ENCODE data around the gene CAP1. TPM values are rescaled to one million over a fixed set of nuclear protein-coding genes. Genes with fewer than 3 reads are reported as not detected.

CAP1 gene
- total and polyA plus RNA-seq, 9 donors: 75.3 to 110 (median 81.7) TPM

DNA sequence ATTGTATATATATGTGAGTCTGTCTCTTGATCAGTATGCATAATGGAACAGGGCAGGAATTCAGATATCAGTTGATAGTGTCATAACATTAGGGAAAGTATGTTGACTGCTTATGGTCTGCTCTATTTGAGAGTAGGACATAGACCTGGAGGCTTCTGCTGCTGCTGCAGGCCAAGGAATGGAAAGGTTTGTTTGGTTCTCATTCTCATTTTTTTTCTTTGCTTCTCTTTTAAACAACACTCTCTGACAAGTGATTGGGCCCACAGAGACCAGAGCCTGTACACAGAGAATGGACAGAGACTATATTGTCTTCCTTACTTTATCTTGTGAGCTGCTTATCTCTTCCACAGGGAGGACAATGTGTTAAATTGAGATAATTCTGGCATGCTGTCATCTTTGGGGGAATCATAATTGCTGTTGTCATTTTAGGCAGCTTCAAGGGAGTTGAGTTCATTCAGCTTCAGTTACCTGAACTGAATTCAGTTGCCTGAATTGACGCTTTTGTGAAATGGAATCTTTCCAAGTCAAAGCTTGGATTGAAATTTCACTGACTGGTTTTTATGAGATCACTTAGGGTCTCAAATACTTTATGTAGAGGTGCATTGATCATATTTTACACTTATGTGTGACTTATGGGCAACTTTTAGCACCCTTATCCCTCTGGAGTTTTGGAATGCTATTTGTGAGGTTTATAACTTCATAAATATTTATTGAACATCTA, 16.9 kb downstream of the CAP1 start:
- Histone ChIP-seq H3K27ac (ENCODE audit: low read length) (no peak overlapping the region), H3K4me1 (ENCODE audit: control insufficient read depth, insufficient read depth, low read length) (no peaks in the 10 kb centered on the region), H3K36me3 (ENCODE audit: control insufficient read depth, insufficient read depth, low read length) (peaks cover 27% of the 10 kb centered on the region), H3K27me3 (ENCODE audit: control insufficient read depth, insufficient read depth, low read length) (no peaks in the 10 kb centered on the region), H3K9me3 (replicated peaks; ENCODE audit: control insufficient read depth, low read depth, low read length) (no peaks in the 10 kb centered on the region), H3K4me3 (ENCODE audit: low read length) (no peak overlapping the region)
- DNase-seq: no peak
- WGBS (ENCODE audit: insufficient coverage): no CpG with 5 or more reads among the region's 1 CpG

GRCh38 chr1:40058097-40058452, 17.5 kb downstream of the CAP1 start:
- Histone ChIP-seq H3K4me1 (ENCODE audit: control insufficient read depth, insufficient read depth, low read length) (no peaks in the 10 kb centered on the region), H3K36me3 (ENCODE audit: control insufficient read depth, insufficient read depth, low read length) (peaks cover 31% of the 10 kb centered on the region), H3K27me3 (ENCODE audit: control insufficient read depth, insufficient read depth, low read length) (no peaks in the 10 kb centered on the region), H3K9me3 (replicated peaks; ENCODE audit: control insufficient read depth, low read depth, low read length) (no peaks in the 10 kb centered on the region), H3K27ac (ENCODE audit: low read length) (no peak overlapping the region), H3K4me3 (ENCODE audit: low read length) (no peak overlapping the region)
- no peak for DNase-seq
- no CpG with 5 or more reads among the region's 1 CpG for WGBS (ENCODE audit: insufficient coverage)

GRCh38 chr1:40058453-40059337, 18.2 kb downstream of the CAP1 start:
- no peak overlapping the region for H3K27ac ChIP-seq (ENCODE audit: low read length)
- H3K9me3 ChIP-seq (replicated peaks; ENCODE audit: control insufficient read depth, low read depth, low read length): no peaks in the 10 kb centered on the region
- no peaks in the 10 kb centered on the region for H3K27me3 ChIP-seq (ENCODE audit: control insufficient read depth, insufficient read depth, low read length)
- H3K4me3 ChIP-seq (ENCODE audit: low read length): no peak overlapping the region
- WGBS (ENCODE audit: insufficient coverage): 67% methylated on average over 1 of the region's 7 CpGs
- H3K4me1 ChIP-seq (ENCODE audit: control insufficient read depth, insufficient read depth, low read length): no peaks in the 10 kb centered on the region
- DNase-seq: no peak
- H3K36me3 ChIP-seq (ENCODE audit: control insufficient read depth, insufficient read depth, low read length): peaks cover 36% of the 10 kb centered on the region

- WGBS (ENCODE audit: insufficient coverage): 57% methylated on average over 2 of the region's 4 CpGs
- Histone ChIP-seq H3K4me1 (ENCODE audit: control insufficient read depth, insufficient read depth, low read length) (no peaks in the 10 kb centered on the region), H3K9me3 (replicated peaks; ENCODE audit: control insufficient read depth, low read depth, low read length) (no peaks in the 10 kb centered on the region), H3K36me3 (ENCODE audit: control insufficient read depth, insufficient read depth, low read length) (peaks cover 44% of the 10 kb centered on the region), H3K27ac (ENCODE audit: low read length) (no peak overlapping the region), H3K4me3 (ENCODE audit: low read length) (no peak overlapping the region), H3K27me3 (ENCODE audit: control insufficient read depth, insufficient read depth, low read length) (no peaks in the 10 kb centered on the region)
- peak; percentile 40 for DNase-seq
Measured at GRCh38 chr1:40059338-40059959, 18.9 kb downstream of the CAP1 start.

- Histone ChIP-seq H3K36me3 (ENCODE audit: control insufficient read depth, insufficient read depth, low read length) (peaks cover 47% of the 10 kb centered on the region), H3K9me3 (replicated peaks; ENCODE audit: control insufficient read depth, low read depth, low read length) (no peaks in the 10 kb centered on the region), H3K4me3 (ENCODE audit: low read length) (no peak overlapping the region), H3K27ac (ENCODE audit: low read length) (no peak overlapping the region), H3K4me1 (ENCODE audit: control insufficient read depth, insufficient read depth, low read length) (no peaks in the 10 kb centered on the region), H3K27me3 (ENCODE audit: control insufficient read depth, insufficient read depth, low read length) (no peaks in the 10 kb centered on the region)
- WGBS (ENCODE audit: insufficient coverage): 80% methylated on average over 1 of the region's 7 CpGs
- DNase-seq: no peak
Measured at GRCh38 chr1:40059960-40060750, 19.6 kb downstream of the CAP1 start.

- H3K4me1 ChIP-seq (ENCODE audit: control insufficient read depth, insufficient read depth, low read length): no peaks in the 10 kb centered on the region
- peaks cover 77% of the 10 kb centered on the region for H3K36me3 ChIP-seq (ENCODE audit: control insufficient read depth, insufficient read depth, low read length)
- H3K27ac ChIP-seq (ENCODE audit: low read length): no peak overlapping the region
- H3K9me3 ChIP-seq (replicated peaks; ENCODE audit: control insufficient read depth, low read depth, low read length): no peaks in the 10 kb centered on the region
- WGBS (ENCODE audit: insufficient coverage): no CpG with 5 or more reads among the region's 2 CpGs
- H3K4me3 ChIP-seq (ENCODE audit: low read length): no peak overlapping the region
- H3K27me3 ChIP-seq (ENCODE audit: control insufficient read depth, insufficient read depth, low read length): no peaks in the 10 kb centered on the region
- DNase-seq: peak; percentile 54
Measured at GRCh38 chr1:40064797-40065499, 24.4 kb downstream of the CAP1 start.

DNA sequence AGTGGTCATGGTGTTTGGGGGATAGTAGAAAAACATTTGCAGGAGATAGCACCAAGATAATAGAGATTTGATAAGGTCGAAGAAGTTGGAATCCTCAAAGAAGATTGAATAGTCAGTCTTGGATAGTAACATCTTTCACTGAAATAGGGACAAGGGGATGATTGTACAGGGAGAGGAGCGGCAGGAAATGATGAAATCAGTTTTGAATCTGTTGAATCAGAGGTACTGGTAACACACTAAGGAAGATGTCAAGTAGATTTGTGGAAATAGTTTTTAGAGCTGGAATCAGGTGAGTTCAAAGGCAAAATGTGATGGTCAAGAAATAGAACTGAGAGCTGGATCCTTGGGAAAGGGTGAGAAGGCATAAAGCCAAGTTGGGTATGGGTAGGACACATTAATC, 26.5 kb downstream of the CAP1 start:
- Histone ChIP-seq H3K27ac (ENCODE audit: low read length) (no peak overlapping the region), H3K4me1 (ENCODE audit: control insufficient read depth, insufficient read depth, low read length) (no peaks in the 10 kb centered on the region), H3K9me3 (replicated peaks; ENCODE audit: control insufficient read depth, low read depth, low read length) (no peaks in the 10 kb centered on the region), H3K4me3 (ENCODE audit: low read length) (no peak overlapping the region), H3K27me3 (ENCODE audit: control insufficient read depth, insufficient read depth, low read length) (no peaks in the 10 kb centered on the region), H3K36me3 (ENCODE audit: control insufficient read depth, insufficient read depth, low read length) (peaks cover 86% of the 10 kb centered on the region)
- DNase-seq: no peak
- WGBS (ENCODE audit: insufficient coverage): 89% methylated on average over 2 of the region's 2 CpGs

DNA sequence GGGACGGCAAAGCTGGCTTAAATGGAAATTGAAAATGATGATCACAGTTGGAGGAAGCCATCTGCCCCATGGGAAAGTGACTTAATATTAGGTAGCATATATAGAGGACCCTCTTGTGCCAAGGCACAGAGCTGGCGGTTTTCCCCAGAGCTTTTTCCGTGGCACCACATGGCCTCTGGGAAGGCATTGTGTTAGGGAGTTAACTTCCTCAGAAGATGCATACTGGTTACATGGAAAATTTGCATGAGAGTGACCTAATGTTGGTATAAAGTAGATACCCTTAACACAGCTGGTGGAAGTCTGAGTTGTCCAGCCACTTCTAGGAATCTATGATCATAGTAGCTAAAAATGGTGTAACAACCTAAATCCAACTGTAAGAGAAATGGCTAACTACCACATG, 27.3 kb downstream of the CAP1 start:
- H3K4me3 ChIP-seq (ENCODE audit: low read length): no peak overlapping the region
- H3K27ac ChIP-seq (ENCODE audit: low read length): no peak overlapping the region
- H3K36me3 ChIP-seq (ENCODE audit: control insufficient read depth, insufficient read depth, low read length): peaks cover 85% of the 10 kb centered on the region
- no peaks in the 10 kb centered on the region for H3K27me3 ChIP-seq (ENCODE audit: control insufficient read depth, insufficient read depth, low read length)
- no peaks in the 10 kb centered on the region for H3K4me1 ChIP-seq (ENCODE audit: control insufficient read depth, insufficient read depth, low read length)
- 100% methylated on average over 1 of the region's 3 CpGs for WGBS (ENCODE audit: insufficient coverage)
- H3K9me3 ChIP-seq (replicated peaks; ENCODE audit: control insufficient read depth, low read depth, low read length): no peaks in the 10 kb centered on the region
- DNase-seq: no peak

- no peak for DNase-seq
- H3K4me1 ChIP-seq (ENCODE audit: control insufficient read depth, insufficient read depth, low read length): no peaks in the 10 kb centered on the region
- no peak overlapping the region for H3K4me3 ChIP-seq (ENCODE audit: low read length)
Measured at GRCh38 chr1:40072142-40072541, 31.6 kb downstream of the CAP1 start.

More at GRCh38 chr1:40072142-40072541, 31.6 kb downstream of the CAP1 start:
- Histone ChIP-seq H3K9me3 (replicated peaks; ENCODE audit: control insufficient read depth, low read depth, low read length) (no peaks in the 10 kb centered on the region), H3K27ac (ENCODE audit: low read length) (no peak overlapping the region), H3K36me3 (ENCODE audit: control insufficient read depth, insufficient read depth, low read length) (peaks cover 81% of the 10 kb centered on the region), H3K27me3 (ENCODE audit: control insufficient read depth, insufficient read depth, low read length) (no peaks in the 10 kb centered on the region)

All from muscle of leg (tissue), 11 donors.